H9 (cell line): ENCODE measurements around the gene DNAJC8. TPM values are rescaled to one million over a fixed set of nuclear protein-coding genes. Genes with fewer than 3 reads are reported as not detected.

Experiments used
- DNase-seq: peaks from one replicate; pipeline ENCODE4 v3.0.0-alpha.2; 2017
- H2AFZ ChIP-seq: one replicate; pipeline ENCODE4 v1.6.1; 2013; ENCODE audit warnings: mild to moderate bottlenecking, low read length, control low read depth, moderate library complexity
- H2AK5ac ChIP-seq: 2 replicates; pipeline ENCODE4 v1.6.1; 2013; ENCODE audit warnings: low read length, control low read depth, mixed read lengths; ENCODE audit not compliant: insufficient read length
- H2BK120ac ChIP-seq: one replicate; pipeline ENCODE4 v1.6.1; 2013; ENCODE audit warnings: low read depth, mild to moderate bottlenecking, low read length, control low read depth, inconsistent platforms; ENCODE audit not compliant: poor library complexity, severe bottlenecking
- H2BK12ac ChIP-seq: 2 replicates; pipeline ENCODE4 v1.6.1; 2013; ENCODE audit warnings: low read length, control low read depth, mixed read lengths, low read depth; ENCODE audit not compliant: insufficient read length
- H2BK15ac ChIP-seq: 2 replicates; pipeline ENCODE4 v1.6.1; 2013; ENCODE audit warnings: low read depth, low read length, control low read depth
- H2BK20ac ChIP-seq: one replicate; pipeline ENCODE4 v1.6.1; 2013; ENCODE audit warnings: low read depth, mild to moderate bottlenecking, low read length, control low read depth, inconsistent platforms; ENCODE audit not compliant: poor library complexity, severe bottlenecking
- H2BK5ac ChIP-seq: 2 replicates; pipeline ENCODE4 v1.6.1; 2013; ENCODE audit warnings: low read length, control low read depth, mixed read lengths; ENCODE audit not compliant: insufficient read length
- H3K14ac ChIP-seq: 2 replicates; pipeline ENCODE4 v1.6.1; 2013; ENCODE audit warnings: low read length, control low read depth; ENCODE audit not compliant: insufficient read depth
- H3K18ac ChIP-seq: 2 replicates; pipeline ENCODE4 v1.6.1; 2013; ENCODE audit warnings: low read depth, mild to moderate bottlenecking, mixed read lengths, low read length, control low read depth; ENCODE audit not compliant: insufficient read length
- H3K23ac ChIP-seq: 2 replicates; pipeline ENCODE4 v1.6.1; 2013; ENCODE audit warnings: low read length, control low read depth, mixed read lengths, low read depth; ENCODE audit not compliant: insufficient read length
- H3K23me2 ChIP-seq: 2 replicates; pipeline ENCODE4 v1.6.1; 2013; ENCODE audit warnings: low read depth, mild to moderate bottlenecking, mixed read lengths, low read length, control low read depth; ENCODE audit not compliant: insufficient read length, poor library complexity, severe bottlenecking
- H3K27ac ChIP-seq: 2 replicates; pipeline ENCODE4 v1.5.1; 2013; ENCODE audit warnings: low read length, control low read depth, mixed read lengths, low read depth; ENCODE audit not compliant: insufficient read length
- H3K27me3 ChIP-seq: 2 replicates; pipeline ENCODE4 v1.6.1; 2013; ENCODE audit warnings: low read length, control low read depth, inconsistent platforms; ENCODE audit not compliant: insufficient read depth
- H3K4ac ChIP-seq: 2 replicates; pipeline ENCODE4 v1.6.1; 2013; ENCODE audit warnings: low read depth, mild to moderate bottlenecking, control low read depth, inconsistent platforms, low read length, moderate library complexity
- H3K4me1 ChIP-seq: 2 replicates; pipeline ENCODE4 v1.6.1; 2013; ENCODE audit warnings: low read length, control low read depth, inconsistent platforms; ENCODE audit not compliant: insufficient read depth
- H3K4me2 ChIP-seq: 2 replicates; pipeline ENCODE4 v1.6.1; 2013; ENCODE audit warnings: low read length, control low read depth, mixed read lengths; ENCODE audit not compliant: insufficient read length, insufficient read depth
- H3K56ac ChIP-seq: 2 replicates; pipeline ENCODE4 v1.6.1; 2013; ENCODE audit warnings: low read depth, mild to moderate bottlenecking, mixed read lengths, low read length, control low read depth; ENCODE audit not compliant: insufficient read length
- H3K79me1 ChIP-seq: 2 replicates; pipeline ENCODE4 v1.6.1; 2013; ENCODE audit warnings: low read depth, mild to moderate bottlenecking, moderate library complexity, low read length, control low read depth, inconsistent platforms; ENCODE audit not compliant: insufficient read depth, poor library complexity, severe bottlenecking
- H3K79me2 ChIP-seq: 2 replicates; pipeline ENCODE4 v1.6.1; 2013; ENCODE audit warnings: low read length, control low read depth, inconsistent platforms; ENCODE audit not compliant: insufficient read depth
- H3K9ac ChIP-seq: 2 replicates; pipeline ENCODE4 v1.6.1; 2013; ENCODE audit warnings: low read length, control low read depth, mixed read lengths; ENCODE audit not compliant: insufficient read length; ENCODE audit errors: extremely low read depth
- H3K9me3 ChIP-seq: one replicate; pipeline ENCODE4 v1.6.1; 2013; ENCODE audit warnings: low read depth, low read length, inconsistent platforms; ENCODE audit not compliant: control insufficient read depth
- H3T11ph ChIP-seq: one replicate; pipeline ENCODE4 v1.6.1; 2013; ENCODE audit warnings: mild to moderate bottlenecking, low read length, control low read depth, inconsistent platforms
- H4K20me1 ChIP-seq: one replicate; pipeline ENCODE4 v1.6.1; 2013; ENCODE audit not compliant: control insufficient read depth, insufficient read length, insufficient read depth
- H4K5ac ChIP-seq: 2 replicates; pipeline ENCODE4 v1.6.1; 2013; ENCODE audit warnings: low read depth, mild to moderate bottlenecking, mixed read lengths, low read length, control low read depth; ENCODE audit not compliant: insufficient read length
- H4K8ac ChIP-seq: replicated peaks from 2 replicates; pipeline ENCODE4 v1.6.1; 2013; ENCODE audit warnings: low read length, control low read depth, mixed read lengths, low read depth; ENCODE audit not compliant: insufficient read length
- H4K91ac ChIP-seq: 2 replicates; pipeline ENCODE4 v1.6.1; 2013; ENCODE audit warnings: low read depth, mild to moderate bottlenecking, moderate library complexity, mixed read lengths, low read length, control low read depth; ENCODE audit not compliant: insufficient read length
- H3K27ac Mint-ChIP-seq, 3 experiments: 2 replicates in 2 of 3; 3 replicates in 1 of 3; pipeline ENCODE4 v1.8.0; 2020 to 2021; ENCODE audit warnings: mixed read lengths in 3 of 3, mild to moderate bottlenecking in 1 of 3, moderate library complexity in 1 of 3
- H3K27me3 Mint-ChIP-seq: 2 replicates; pipeline ENCODE4 v1.8.0; 2021; ENCODE audit warnings: low read depth, mild to moderate bottlenecking, moderate library complexity, mixed read lengths
- H3K36me3 Mint-ChIP-seq, 3 experiments: 2 replicates in 2 of 3; 3 replicates in 1 of 3; pipeline ENCODE4 v1.8.0; 2020 to 2021; ENCODE audit warnings: low read depth in 3 of 3, mixed read lengths in 3 of 3; ENCODE audit not compliant: insufficient read depth in 1 of 3
- H3K4me1 Mint-ChIP-seq, 2 experiments: 2 replicates each; pipeline ENCODE4 v1.8.0; 2020; ENCODE audit warnings: mixed read lengths in 2 of 2
- H3K4me3 Mint-ChIP-seq, 2 experiments: 2 replicates in 1 of 2; 3 replicates in 1 of 2; pipeline ENCODE4 v1.8.0; 2020 to 2021; ENCODE audit warnings: mild to moderate bottlenecking in 2 of 2, mixed read lengths in 2 of 2, moderate library complexity in 1 of 2
- H3K9me3 Mint-ChIP-seq, 2 experiments: 2 replicates in 1 of 2; 3 replicates in 1 of 2; pipeline ENCODE4 v1.8.0; 2020; ENCODE audit warnings: mild to moderate bottlenecking in 2 of 2, mixed read lengths in 2 of 2, moderate library complexity in 1 of 2
- WGBS: extraction: QIAGEN DNeasy Blood & Tissue Kit; methylation state at CpG from one replicate; pipeline ENCODE4 v1.1.7; 2013; ENCODE audit warnings: missing lambda C conversion rate, low lambda C conversion rate, mixed read lengths; ENCODE audit not compliant: insufficient read length; ENCODE audit errors: extremely low coverage; 5-methylcytosine and 5-hydroxymethylcytosine counted together
- total RNA-seq: library from RNA; stranded (reverse); gene quantifications from 2 replicates; pipeline ENCODE4 v1.2.1, GENCODE V29; 2021
- TF ChIP-seq, protein P1 (sequence below): fragments of 200-600 bp; sonication (generic); conservative IDR thresholded peaks from 3 replicates; pipeline ENCODE4 v1.8.0; 2021; ENCODE audit warnings: antibody characterized with exemption, mild to moderate bottlenecking

DNAJC8 gene
- total RNA-seq, 1 experiment from 2014 or later = 132 TPM

DNA sequence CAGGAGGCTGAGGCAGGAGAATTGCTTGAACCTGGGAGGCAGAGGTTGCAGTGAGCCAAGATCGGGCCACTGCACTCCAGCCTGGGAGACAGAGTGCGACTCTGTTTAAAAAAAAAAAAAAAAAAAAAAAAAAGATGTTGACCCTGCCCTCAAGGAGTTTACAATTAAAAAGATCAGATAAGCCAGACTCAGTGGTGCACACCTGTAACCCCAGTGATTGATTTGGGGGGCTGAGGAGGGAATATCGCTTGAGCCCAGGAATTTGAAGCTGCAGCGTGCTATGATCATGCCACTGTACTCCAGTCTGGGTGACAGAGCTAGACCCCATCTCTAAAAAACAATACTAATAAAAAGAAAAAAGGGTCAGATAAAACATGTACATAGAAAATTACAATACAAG lies 24.9 kb upstream of the DNAJC8 start:
- no peak overlapping the region for H4K5ac ChIP-seq
- H2AK5ac ChIP-seq = no peak overlapping the region
- no peak overlapping the region for H2BK12ac ChIP-seq
- no peak overlapping the region for H3T11ph ChIP-seq
- H2BK120ac ChIP-seq = no peak overlapping the region
- TF ChIP-seq, protein P1, sequence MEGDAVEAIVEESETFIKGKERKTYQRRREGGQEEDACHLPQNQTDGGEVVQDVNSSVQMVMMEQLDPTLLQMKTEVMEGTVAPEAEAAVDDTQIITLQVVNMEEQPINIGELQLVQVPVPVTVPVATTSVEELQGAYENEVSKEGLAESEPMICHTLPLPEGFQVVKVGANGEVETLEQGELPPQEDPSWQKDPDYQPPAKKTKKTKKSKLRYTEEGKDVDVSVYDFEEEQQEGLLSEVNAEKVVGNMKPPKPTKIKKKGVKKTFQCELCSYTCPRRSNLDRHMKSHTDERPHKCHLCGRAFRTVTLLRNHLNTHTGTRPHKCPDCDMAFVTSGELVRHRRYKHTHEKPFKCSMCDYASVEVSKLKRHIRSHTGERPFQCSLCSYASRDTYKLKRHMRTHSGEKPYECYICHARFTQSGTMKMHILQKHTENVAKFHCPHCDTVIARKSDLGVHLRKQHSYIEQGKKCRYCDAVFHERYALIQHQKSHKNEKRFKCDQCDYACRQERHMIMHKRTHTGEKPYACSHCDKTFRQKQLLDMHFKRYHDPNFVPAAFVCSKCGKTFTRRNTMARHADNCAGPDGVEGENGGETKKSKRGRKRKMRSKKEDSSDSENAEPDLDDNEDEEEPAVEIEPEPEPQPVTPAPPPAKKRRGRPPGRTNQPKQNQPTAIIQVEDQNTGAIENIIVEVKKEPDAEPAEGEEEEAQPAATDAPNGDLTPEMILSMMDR = no peak
- Mint-ChIP-seq H3K27ac (no peak overlapping the region), H3K36me3 (peaks cover under 1 to 3% (median 3%) of the 10 kb centered on the region in 3 experiments; a peak in 4 of 7 replicates), H3K4me3 (no peak overlapping the region; a peak in 1 of 5 replicates), H3K9me3 (no peaks in the 10 kb centered on the region), H3K4me1 (peaks cover 19 to 23% of the 10 kb centered on the region in 2 experiments), H3K27me3 (no peaks in the 10 kb centered on the region; the same call in 1 of the 2 replicates)
- H2BK15ac ChIP-seq = no peak overlapping the region
- H2BK20ac ChIP-seq = no peak overlapping the region
- H4K8ac ChIP-seq = no peak overlapping the region
- no peak overlapping the region for H3K9ac ChIP-seq
- H3K23me2 ChIP-seq = peaks cover 7% of the 10 kb centered on the region
- H3K18ac ChIP-seq = no peak overlapping the region
- H2BK5ac ChIP-seq = no peak overlapping the region
- no peak overlapping the region for H3K4ac ChIP-seq
- H4K20me1 ChIP-seq = no peaks in the 10 kb centered on the region
- no peaks in the 10 kb centered on the region for H3K4me1 ChIP-seq
- H3K56ac ChIP-seq = no peak overlapping the region
- no peak overlapping the region for H3K14ac ChIP-seq
- no peaks in the 10 kb centered on the region for H3K9me3 ChIP-seq
- no peaks in the 10 kb centered on the region for H3K79me1 ChIP-seq
- H2AFZ ChIP-seq = no peak overlapping the region
- no peak overlapping the region for H4K91ac ChIP-seq
- no peak for DNase-seq
- no peak overlapping the region for H3K23ac ChIP-seq
- WGBS = no CpG with 5 or more reads among the region's 4 CpGs
- no peaks in the 10 kb centered on the region for H3K27me3 ChIP-seq
- no peak overlapping the region for H3K27ac ChIP-seq
- H3K79me2 ChIP-seq = peaks cover 14% of the 10 kb centered on the region; the same call in 1 of the 2 replicates
- no peak overlapping the region for H3K4me2 ChIP-seq
